ENCODE measurements around the gene NLK. TPM values are rescaled to one million over a fixed set of nuclear protein-coding genes. Genes with fewer than 3 reads are reported as not detected.
"Not testable (repeated sequence)": the region's sequence is repeated elsewhere in the genome, so short reads cannot be mapped to it uniquely, and the experiment has no call there.

NLK gene
- polyA plus RNA-seq, 3 donors, result 51.5 to 53.8 (median 51.5) TPM

- no peak for DNase-seq (ENCODE audit: low read depth in 3 of 3, low spot score in 2 of 3)
These were observed 29.6 kb downstream of the NLK start for GRCh38 chr17:28071891-28072606.

- DNase-seq (ENCODE audit: low read depth in 3 of 3, low spot score in 2 of 3), result no peak
These were observed 30.6 kb downstream of the NLK start for GRCh38 chr17:28072936-28073533.

DNA sequence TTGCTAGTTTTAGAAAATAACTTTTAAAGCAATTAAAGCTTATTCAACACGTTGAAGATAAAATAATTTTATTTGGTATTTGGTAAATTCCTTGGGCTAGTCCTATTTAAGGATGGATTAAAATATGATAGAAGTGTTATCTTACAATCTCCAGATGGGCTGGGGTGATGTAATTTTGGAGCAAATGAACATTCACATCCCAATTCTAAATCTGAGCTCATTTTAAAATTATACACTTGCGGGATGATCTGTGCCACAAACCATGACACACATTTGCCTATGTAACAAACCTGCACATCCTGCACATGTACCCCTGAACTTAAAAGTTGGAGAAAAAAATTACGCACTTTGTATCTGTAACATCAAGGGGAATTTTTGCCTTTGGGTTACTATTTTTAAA, 31.5 kb downstream of the NLK start:
- DNase-seq (ENCODE audit: low read depth in 3 of 3, low spot score in 2 of 3), result no peak

DNA sequence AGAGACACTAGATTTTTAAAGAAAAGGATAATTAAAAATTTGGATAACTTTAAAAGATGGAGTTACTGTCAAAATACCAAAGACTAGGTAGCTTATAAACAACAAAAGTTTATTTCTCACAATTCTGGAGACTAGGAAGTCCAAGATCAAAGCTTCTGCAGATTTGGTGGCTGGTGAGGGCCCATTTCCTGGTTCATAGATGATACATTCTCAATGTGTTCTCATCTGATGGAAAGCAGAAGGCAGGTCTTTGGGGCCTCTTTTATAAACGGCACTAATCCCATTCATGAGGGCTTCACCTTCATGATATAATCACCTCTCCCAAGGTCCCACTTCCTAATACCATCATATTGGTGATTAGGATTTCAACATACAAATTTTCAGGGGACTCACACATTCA, 33.7 kb downstream of the NLK start:
- DNase-seq (ENCODE audit: low read depth in 3 of 3, low spot score in 2 of 3), result no peak

GRCh38 chr17:28077140-28077539, 34.7 kb downstream of the NLK start:
- DNase-seq (ENCODE audit: low read depth in 3 of 3, low spot score in 2 of 3), result not testable (repeated sequence)

DNA sequence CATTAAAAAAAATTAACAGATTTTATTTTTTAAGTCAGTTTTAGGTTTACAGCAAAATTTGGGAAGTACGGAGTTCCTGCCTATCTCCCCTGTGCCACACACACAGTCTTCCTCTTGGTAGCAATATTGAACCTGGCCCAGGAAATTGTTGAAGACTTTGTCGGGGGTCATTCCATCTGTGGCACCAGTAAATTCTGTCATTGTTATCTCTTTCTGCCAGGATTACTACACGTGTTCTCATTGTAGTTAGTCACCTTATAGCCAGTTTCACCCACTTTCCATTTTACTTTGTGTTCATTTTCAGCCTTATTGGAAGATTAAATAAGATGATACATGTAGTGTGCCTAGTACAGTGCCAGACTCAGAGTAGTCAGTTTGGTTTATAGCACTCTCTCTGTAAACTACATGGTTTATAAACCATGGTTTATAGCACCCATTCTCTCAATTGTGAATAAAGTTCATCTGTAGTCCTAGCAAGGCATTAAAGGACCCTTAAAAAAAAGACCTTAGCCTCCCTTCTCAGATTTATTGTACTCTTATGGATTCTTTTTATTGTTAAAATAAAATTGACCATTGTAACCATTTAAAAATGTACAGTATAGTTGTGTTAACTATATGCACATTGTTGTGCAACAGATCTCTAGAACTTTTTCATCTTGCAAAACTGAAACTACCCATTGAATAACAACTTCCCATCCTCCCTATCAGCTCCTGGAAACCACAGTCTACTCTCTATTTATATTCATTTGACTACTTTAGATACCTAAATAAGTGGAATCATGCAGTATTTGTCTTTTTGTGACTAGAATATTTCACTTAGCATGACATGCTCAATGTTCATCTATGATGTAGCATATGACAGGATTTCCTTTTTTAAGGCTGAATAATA, 36.1 kb downstream of the NLK start:
- no peak for DNase-seq (ENCODE audit: low read depth in 3 of 3, low spot score in 2 of 3)

GRCh38 chr17:28081467-28081866, 39.0 kb downstream of the NLK start:
- DNase-seq (ENCODE audit: low read depth in 3 of 3, low spot score in 2 of 3), result no peak

DNA sequence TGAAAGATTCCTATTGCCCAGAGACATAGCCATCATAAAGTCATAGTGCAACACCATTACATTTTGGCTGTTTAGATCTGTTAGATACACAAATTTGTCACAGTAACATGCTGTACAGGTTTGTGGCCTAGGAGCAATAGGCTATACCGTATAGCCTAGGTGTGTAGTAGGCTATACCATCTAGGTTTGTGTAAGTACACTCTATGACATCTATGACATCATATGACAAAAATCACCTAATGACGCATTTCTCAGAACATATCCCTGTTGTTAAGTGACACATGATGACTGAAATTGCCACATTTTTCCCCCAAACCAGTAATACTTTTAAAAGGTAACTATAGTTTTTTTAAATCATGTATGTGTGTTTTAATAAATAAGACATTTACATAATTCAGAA, 43.3 kb downstream of the NLK start:
- DNase-seq (ENCODE audit: low read depth in 3 of 3, low spot score in 2 of 3), result no peak

- no peak for DNase-seq (ENCODE audit: low read depth in 3 of 3, low spot score in 2 of 3)
These were observed 44.0 kb downstream of the NLK start for GRCh38 chr17:28086519-28086918.

GRCh38 chr17:28087743-28088142, 45.3 kb downstream of the NLK start:
- no peak for DNase-seq (ENCODE audit: low read depth in 3 of 3, low spot score in 2 of 3)

GRCh38 chr17:28090551-28090950, 48.1 kb downstream of the NLK start:
- no peak for DNase-seq (ENCODE audit: low read depth in 3 of 3, low spot score in 2 of 3)

- DNase-seq (ENCODE audit: low read depth in 3 of 3, low spot score in 2 of 3), result no peak
These were observed 49.6 kb downstream of the NLK start for GRCh38 chr17:28092088-28092487.

- no peak for DNase-seq (ENCODE audit: low read depth in 3 of 3, low spot score in 2 of 3)
These were observed 51.7 kb downstream of the NLK start for GRCh38 chr17:28093999-28094716.

DNA sequence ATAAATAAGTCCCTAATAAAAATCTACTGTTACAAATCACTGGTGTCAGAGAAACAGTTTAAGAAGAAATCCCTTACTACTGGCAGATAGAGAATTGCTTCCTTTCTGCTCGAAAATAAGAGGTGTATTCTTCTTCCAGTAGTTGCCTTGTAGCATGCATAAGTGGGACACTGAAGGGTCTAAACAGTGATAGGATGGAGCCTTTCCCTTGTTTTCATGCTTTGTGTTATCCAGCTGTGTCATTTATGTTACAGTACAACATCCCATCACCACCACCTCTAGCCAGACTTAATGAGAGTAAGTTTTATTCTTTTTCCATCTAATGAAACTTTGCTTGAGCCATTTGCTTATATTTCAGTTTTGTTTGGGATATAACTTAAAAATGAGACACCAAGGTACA, 54.3 kb downstream of the NLK start:
- DNase-seq (ENCODE audit: low read depth in 3 of 3, low spot score in 2 of 3), result no peak

DNA sequence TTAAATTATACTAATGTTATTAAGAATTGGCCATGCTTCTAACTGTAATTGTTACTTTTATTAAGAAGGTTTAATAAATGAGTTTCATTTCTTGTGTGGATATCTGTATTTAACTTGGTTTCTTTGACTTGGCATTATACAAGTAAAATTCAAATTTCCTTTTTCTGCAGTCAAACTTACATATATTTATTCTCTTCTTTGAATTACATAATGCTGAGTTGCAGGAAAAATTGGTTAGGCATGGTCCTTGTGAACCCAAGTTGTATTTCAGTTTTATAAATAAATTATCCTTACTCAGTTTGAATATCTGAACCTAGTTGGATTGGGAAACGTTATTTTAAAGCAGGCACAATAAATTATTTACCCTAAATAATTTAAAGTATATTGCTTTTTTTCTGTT, 54.8 kb downstream of the NLK start:
- no peak for DNase-seq (ENCODE audit: low read depth in 3 of 3, low spot score in 2 of 3)

DNA sequence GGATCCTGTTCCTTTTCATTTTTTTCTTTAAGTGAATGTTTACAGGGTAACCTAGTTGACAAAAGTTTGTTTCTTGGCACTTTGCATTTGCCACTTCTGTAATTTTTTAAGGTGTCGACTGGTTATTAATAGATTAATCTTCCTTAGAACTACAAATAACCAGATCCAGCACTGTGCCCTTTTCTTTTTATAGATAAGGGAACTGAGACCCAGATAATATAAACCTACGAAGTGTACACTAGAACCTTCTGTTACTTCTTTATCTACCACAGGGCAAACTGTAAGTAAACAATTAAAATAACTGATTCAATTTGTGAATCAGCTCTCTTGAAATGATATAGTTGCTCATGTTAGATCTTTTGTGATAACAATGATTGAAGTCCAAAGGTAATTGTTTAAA, 55.4 kb downstream of the NLK start:
- no peak for DNase-seq (ENCODE audit: low read depth in 3 of 3, low spot score in 2 of 3)

DNA sequence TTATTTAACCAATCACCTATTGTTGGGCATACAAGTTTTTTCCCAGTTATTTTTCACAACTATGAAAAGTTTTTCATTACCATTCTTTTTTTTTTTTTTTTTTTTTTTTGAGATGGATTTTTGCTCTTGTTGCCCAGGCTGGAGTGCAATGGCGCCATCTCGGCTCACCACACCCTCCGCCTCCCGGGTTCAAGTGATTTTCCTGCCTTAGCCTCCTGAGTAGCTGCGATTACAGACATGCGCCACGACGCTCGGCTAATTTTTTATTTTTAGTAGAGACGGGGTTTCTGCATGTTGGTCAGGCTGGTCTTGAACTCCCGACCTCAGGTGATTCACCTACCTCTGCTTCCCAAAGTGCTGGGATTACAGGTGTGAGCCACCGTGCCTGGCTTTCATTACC, 56.1 kb downstream of the NLK start:
- not testable (repeated sequence) for DNase-seq (ENCODE audit: low read depth in 3 of 3, low spot score in 2 of 3)

DNA sequence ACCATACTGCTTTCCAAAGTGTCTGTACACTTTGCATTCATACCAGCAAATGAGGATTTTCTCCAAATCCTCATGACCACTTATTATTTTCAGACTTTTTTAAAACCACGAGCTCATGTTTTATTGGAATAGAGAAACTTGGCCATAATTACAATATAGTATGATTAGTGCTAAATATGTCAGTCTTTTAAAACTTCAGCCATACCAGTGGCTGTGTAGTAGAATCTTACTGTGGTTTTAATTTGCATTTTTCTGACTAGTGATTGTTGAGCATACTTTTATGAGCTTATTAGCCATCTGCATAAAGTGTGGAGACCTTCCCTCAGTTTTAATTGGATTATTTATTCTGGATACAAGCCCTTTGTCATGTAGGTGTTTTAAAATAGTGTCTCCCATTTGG, 57.8 kb downstream of the NLK start:
- no peak for DNase-seq (ENCODE audit: low read depth in 3 of 3, low spot score in 2 of 3)

DNA sequence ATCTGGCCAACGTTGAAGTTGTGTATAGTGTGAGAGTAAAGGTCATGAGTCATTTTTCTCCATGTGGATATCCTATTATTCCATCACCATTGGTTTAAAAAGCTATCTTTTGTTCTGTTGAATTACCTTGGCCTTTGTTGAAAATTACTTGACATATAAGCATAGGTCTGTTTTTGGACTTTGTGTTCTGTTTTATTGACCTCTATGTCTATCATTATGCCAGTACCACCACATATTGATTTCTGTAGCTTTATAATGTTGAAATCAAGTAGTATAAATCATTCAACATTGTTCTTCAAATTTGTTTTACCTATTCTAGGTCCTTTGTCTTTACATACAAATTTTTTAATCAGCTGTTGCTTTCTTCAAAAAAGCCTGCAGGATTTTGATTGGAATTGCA, 58.5 kb downstream of the NLK start:
- no peak for DNase-seq (ENCODE audit: low read depth in 3 of 3, low spot score in 2 of 3)

- no peak for DNase-seq (ENCODE audit: low read depth in 3 of 3, low spot score in 2 of 3)
These were observed 59.4 kb downstream of the NLK start for GRCh38 chr17:28101919-28102318.

DNA sequence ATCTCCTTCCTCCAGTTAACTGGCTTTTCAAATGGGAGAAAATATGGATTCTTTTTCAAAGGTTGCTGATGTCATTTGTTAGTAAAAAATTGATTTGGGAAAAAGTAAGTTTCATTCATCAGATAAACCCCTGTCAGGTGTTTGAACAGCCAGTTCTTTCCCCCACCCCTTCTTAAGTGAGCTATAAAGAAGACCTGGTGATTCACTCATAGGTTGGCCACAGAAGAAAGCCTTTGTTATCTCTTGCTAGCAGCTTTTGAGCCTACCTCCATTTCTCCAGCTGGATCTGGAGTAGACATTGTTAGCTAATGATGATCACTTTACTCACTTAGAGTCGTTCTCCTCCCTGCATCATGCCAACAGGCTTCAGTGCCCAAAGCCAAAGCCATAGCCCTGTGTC, 63.0 kb downstream of the NLK start:
- DNase-seq (ENCODE audit: low read depth in 3 of 3, low spot score in 2 of 3), result no peak
